HG03558 (cell line): ENCODE data around the gene EMP1.

Source experiments
- ATAC-seq: cut with Tn5 transposase; IDR thresholded peaks from one replicate; pipeline ENCODE4 v1.9.1; 2021; ENCODE audit warnings: moderate number of reproducible peaks; ENCODE audit not compliant: unreplicated experiment; ENCODE audit errors: extremely low read depth

Gene EMP1

GRCh38 chr12:13215056-13215455 lies 18.5 kb downstream of the EMP1 start:
- no peak for ATAC-seq

- ATAC-seq = no peak
Observed at GRCh38 chr12:13218641-13219040, 22.1 kb downstream of the EMP1 start.

GRCh38 chr12:13219320-13219719 lies 22.8 kb downstream of the EMP1 start:
- ATAC-seq = no peak

- ATAC-seq = no peak
Observed at GRCh38 chr12:13220838-13221237, 24.3 kb downstream of the EMP1 start.

GRCh38 chr12:13222076-13222475 lies 25.6 kb downstream of the EMP1 start:
- no peak for ATAC-seq

- no peak for ATAC-seq
Observed at GRCh38 chr12:13223179-13223804, 26.8 kb downstream of the EMP1 start.

GRCh38 chr12:13223941-13224340 lies 27.4 kb downstream of the EMP1 start:
- ATAC-seq = no peak

GRCh38 chr12:13227191-13227590 lies 30.7 kb downstream of the EMP1 start:
- ATAC-seq = no peak

- no peak for ATAC-seq
Observed at GRCh38 chr12:13228579-13228978, 32.1 kb downstream of the EMP1 start.

GRCh38 chr12:13229504-13229903 lies 33.0 kb downstream of the EMP1 start:
- ATAC-seq = no peak

GRCh38 chr12:13230500-13230899 lies 34.0 kb downstream of the EMP1 start:
- ATAC-seq = no peak

GRCh38 chr12:13233830-13234641 lies 37.5 kb downstream of the EMP1 start:
- ATAC-seq = no peak

- no peak for ATAC-seq
Observed at GRCh38 chr12:13238204-13238603, 41.7 kb downstream of the EMP1 start.

- no peak for ATAC-seq
Observed at GRCh38 chr12:13241833-13242488, 45.4 kb downstream of the EMP1 start.

GRCh38 chr12:13242936-13243335 lies 46.4 kb downstream of the EMP1 start:
- no peak for ATAC-seq

- ATAC-seq = no peak
Observed at GRCh38 chr12:13243516-13244070, 47.1 kb downstream of the EMP1 start.

GRCh38 chr12:13247596-13247995 lies 51.1 kb downstream of the EMP1 start:
- no peak for ATAC-seq

GRCh38 chr12:13248964-13249363 lies 52.4 kb downstream of the EMP1 start:
- ATAC-seq = no peak

- ATAC-seq = no peak
Observed at GRCh38 chr12:13250416-13250815, 53.9 kb downstream of the EMP1 start.

- ATAC-seq = no peak
Observed at GRCh38 chr12:13251521-13251920, 55.0 kb downstream of the EMP1 start.

- no peak for ATAC-seq
Observed at GRCh38 chr12:13252024-13252423, 55.5 kb downstream of the EMP1 start.
